HG03378 (cell line): ENCODE results near the gene PCDHGA11.
A peak's percentile ranks its signal among the peaks of the same experiment; 100 is the strongest.
"Not testable (repeated sequence)": the region's sequence is repeated elsewhere in the genome, so short reads cannot be mapped to it uniquely, and the experiment has no call there.

Source experiments
- ATAC-seq: cut with Tn5 transposase; IDR thresholded peaks from one replicate; pipeline ENCODE4 v1.9.1; 2021; ENCODE audit warnings: mild to moderate bottlenecking, moderate library complexity; ENCODE audit not compliant: unreplicated experiment

Gene PCDHGA11

GRCh38 chr5:141430332-141431113, 9.7 kb downstream of the PCDHGA11 start, which contains the start of gene PCDHGA12:
Gene PCDHGA12 (plus strand): TSS chr5:141430507. CDS start chr5:141430760, 253 bp downstream.
- peak; percentile 93 for ATAC-seq

GRCh38 chr5:141431286-141431685, 10.4 kb downstream of the PCDHGA11 start:
- no peak for ATAC-seq

- not testable (repeated sequence) for ATAC-seq
Measured at GRCh38 chr5:141432308-141432707, 11.5 kb downstream of the PCDHGA11 start.

- not testable (repeated sequence) for ATAC-seq
Measured at GRCh38 chr5:141432726-141433125, 11.9 kb downstream of the PCDHGA11 start.

GRCh38 chr5:141434006-141434405, 13.2 kb downstream of the PCDHGA11 start:
- no peak for ATAC-seq

GRCh38 chr5:141437221-141437620, 16.4 kb downstream of the PCDHGA11 start:
- ATAC-seq = no peak

GRCh38 chr5:141439411-141440141, 18.7 kb downstream of the PCDHGA11 start:
- ATAC-seq = no peak

GRCh38 chr5:141440341-141440740, 19.5 kb downstream of the PCDHGA11 start:
- no peak for ATAC-seq

GRCh38 chr5:141441571-141442170, 20.8 kb downstream of the PCDHGA11 start:
- no peak for ATAC-seq

GRCh38 chr5:141465351-141465750, 44.5 kb downstream of the PCDHGA11 start:
- no peak for ATAC-seq
